Activated CD4-positive, alpha-beta memory T cell treated with anti-CD3 and anti-CD28 coated beads for 36 hours (primary cell): ENCODE measurements around the gene FUNDC2. TPM values are rescaled to one million over a fixed set of nuclear protein-coding genes. Genes with fewer than 3 reads are reported as not detected.

Experiments
- CTCF ChIA-PET: fragments of 350-600 bp; sonication (Branson Sonifier 250); formaldehyde crosslinking; loops from one replicate; lab custom pipeline; 2021; ENCODE audit warnings: antibody characterized with exemption, inconsistent platforms; lab: Charles Lee
- POLR2A ChIA-PET: fragments of 350-600 bp; sonication (Branson Sonifier 250); formaldehyde crosslinking; loops from one replicate; lab custom pipeline; 2021; ENCODE audit warnings: antibody characterized with exemption; lab: Charles Lee
- DNase-seq: peaks from one replicate; pipeline ENCODE4 v3.0.0-alpha.2; 2020
- H3K27ac Mint-ChIP-seq: one replicate; pipeline ENCODE4 v1.8.0; 2021; ENCODE audit warnings: mixed read lengths
- H3K27me3 Mint-ChIP-seq: one replicate; pipeline ENCODE4 v1.8.0; 2021; ENCODE audit warnings: mixed read lengths
- H3K36me3 Mint-ChIP-seq: one replicate; pipeline ENCODE4 v1.8.0; 2021; ENCODE audit warnings: mixed read lengths
- H3K4me1 Mint-ChIP-seq: one replicate; pipeline ENCODE4 v1.8.0; 2021; ENCODE audit warnings: low read depth, mixed read lengths
- H3K4me3 Mint-ChIP-seq: one replicate; pipeline ENCODE4 v1.8.0; 2021; ENCODE audit warnings: mild to moderate bottlenecking, mixed read lengths
- H3K9me3 Mint-ChIP-seq: one replicate; pipeline ENCODE4 v1.8.0; 2021; ENCODE audit warnings: mixed read lengths
- intact Hi-C: fragments of 100-400 bp; cut with micrococcal nuclease; formaldehyde crosslinking; loops from one replicate; pipeline ENCODE4 v1.15.1; 2023
- total RNA-seq, 2 experiments: library from RNA; stranded (reverse); gene quantifications; one replicate each; pipeline ENCODE4 v1.2.3, GENCODE V29; 2021

FUNDC2 gene
- total RNA-seq, 2 experiments from 2014 or later: 95.1 to 95.9 TPM

GRCh38 chrX:155055494-155055893 is 28.9 kb downstream of the FUNDC2 start:
- intact Hi-C loops: no loop called here
- Mint-ChIP-seq H3K27me3 (no peaks in the 10 kb centered on the region), H3K27ac (peak overlapping the region; percentile 23), H3K36me3 (peaks cover 6% of the 10 kb centered on the region), H3K4me1 (peaks cover 21% of the 10 kb centered on the region), H3K4me3 (no peak overlapping the region), H3K9me3 (no peaks in the 10 kb centered on the region)
- ChIA-PET CTCF (interaction anchor here (1.0 to 3.0 kb wide), 4 partner anchors 9 to 68 kb away, joined by 3 to 35 read pairs (median 8); no protein-coding TSS in a partner anchor), POLR2A (interaction anchor here (1.0 kb wide), 1 partner anchor 64 kb away, joined by 3 read pairs; no protein-coding TSS in a partner anchor)
- peak; percentile 27 for DNase-seq

- Mint-ChIP-seq H3K4me3 (no peak overlapping the region), H3K36me3 (peaks cover 6% of the 10 kb centered on the region), H3K9me3 (no peaks in the 10 kb centered on the region), H3K4me1 (peaks cover 18% of the 10 kb centered on the region), H3K27ac (peak overlapping the region; percentile 60), H3K27me3 (no peaks in the 10 kb centered on the region)
- intact Hi-C loops: loop anchor here (2.0 kb wide), 1 partner anchor 14 kb away; the partner anchor contains the start of genes BRCC3, CMC4 and MTCP1
- ChIA-PET CTCF (interaction anchor here (0.7 to 3.0 kb wide), 20 partner anchors 8 to 161 kb away, joined by 3 to 35 read pairs (median 4); partner anchors contain the start of gene FUNDC2), POLR2A (no interaction called here)
- peak; percentile 11 for DNase-seq
These were observed 29.8 kb downstream of the FUNDC2 start for GRCh38 chrX:155056471-155056870.

GRCh38 chrX:155056877-155057792 is 30.5 kb downstream of the FUNDC2 start:
- no peaks in the 10 kb centered on the region for H3K27me3 Mint-ChIP-seq
- peak; percentile 62 for DNase-seq
- CTCF ChIA-PET: interaction anchor here (0.7 to 3.0 kb wide), 20 partner anchors 8 to 160 kb away, joined by 3 to 35 read pairs (median 4); partner anchors contain the start of gene FUNDC2
- peak overlapping the region; percentile 60 for H3K27ac Mint-ChIP-seq
- POLR2A ChIA-PET: no interaction called here
- H3K4me1 Mint-ChIP-seq: peaks cover 18% of the 10 kb centered on the region
- H3K36me3 Mint-ChIP-seq: peaks cover 8% of the 10 kb centered on the region
- no peaks in the 10 kb centered on the region for H3K9me3 Mint-ChIP-seq
- H3K4me3 Mint-ChIP-seq: peak overlapping the region; percentile 12
- intact Hi-C loops: loop anchor here (1.0 to 2.0 kb wide), 2 partner anchors 14 to 76 kb away; partner anchors contain the start of genes BRCC3, CMC4 and MTCP1

GRCh38 chrX:155061760-155062159 is 35.1 kb downstream of the FUNDC2 start:
- POLR2A ChIA-PET: no interaction called here
- Mint-ChIP-seq H3K36me3 (peaks cover 5% of the 10 kb centered on the region), H3K27me3 (no peaks in the 10 kb centered on the region), H3K27ac (no peak overlapping the region), H3K4me1 (peaks cover 15% of the 10 kb centered on the region), H3K4me3 (no peak overlapping the region), H3K9me3 (no peaks in the 10 kb centered on the region)
- DNase-seq: no peak
- intact Hi-C loops: no loop called here
- CTCF ChIA-PET: interaction anchor here (1.7 kb wide), 1 partner anchor 13 kb away, joined by 5 read pairs; no protein-coding TSS in a partner anchor

- intact Hi-C loops: no loop called here
- H3K4me3 Mint-ChIP-seq: no peak overlapping the region
- CTCF ChIA-PET: interaction anchor here (0.8 kb wide), 1 partner anchor 8 kb away, joined by 3 read pairs; no protein-coding TSS in a partner anchor
- H3K27ac Mint-ChIP-seq: no peak overlapping the region
- H3K9me3 Mint-ChIP-seq: no peaks in the 10 kb centered on the region
- POLR2A ChIA-PET: no interaction called here
- H3K27me3 Mint-ChIP-seq: no peaks in the 10 kb centered on the region
- peaks cover 28% of the 10 kb centered on the region for H3K4me1 Mint-ChIP-seq
- DNase-seq: no peak
- peaks cover 5% of the 10 kb centered on the region for H3K36me3 Mint-ChIP-seq
These were observed 38.5 kb downstream of the FUNDC2 start for GRCh38 chrX:155065035-155065734.

- peaks cover 10% of the 10 kb centered on the region for H3K36me3 Mint-ChIP-seq
- POLR2A ChIA-PET: no interaction called here
- CTCF ChIA-PET: interaction anchor here (0.6 to 3.2 kb wide), 2 partner anchors 10 to 11 kb away, joined by 5 to 12 read pairs; no protein-coding TSS in a partner anchor
- intact Hi-C loops: no loop called here
- peak; percentile 16 for DNase-seq
- H3K27ac Mint-ChIP-seq: no peak overlapping the region
- H3K4me1 Mint-ChIP-seq: peaks cover 38% of the 10 kb centered on the region
- H3K9me3 Mint-ChIP-seq: no peaks in the 10 kb centered on the region
- no peaks in the 10 kb centered on the region for H3K27me3 Mint-ChIP-seq
- H3K4me3 Mint-ChIP-seq: peak overlapping the region; percentile 9
These were observed 41.5 kb downstream of the FUNDC2 start for GRCh38 chrX:155068165-155068564.

GRCh38 chrX:155069414-155069813 is 42.8 kb downstream of the FUNDC2 start:
- ChIA-PET CTCF (interaction anchor here (3.2 kb wide), 1 partner anchor 12 kb away, joined by 12 read pairs; no protein-coding TSS in a partner anchor), POLR2A (interaction anchor here (1.6 kb wide), 1 partner anchor 42 kb away, joined by 5 read pairs; the partner anchor contains the start of gene FUNDC2)
- Mint-ChIP-seq H3K36me3 (peaks cover 19% of the 10 kb centered on the region), H3K27ac (no peak overlapping the region), H3K9me3 (no peaks in the 10 kb centered on the region), H3K4me3 (peak overlapping the region; percentile 83), H3K4me1 (peaks cover 49% of the 10 kb centered on the region), H3K27me3 (no peaks in the 10 kb centered on the region)
- intact Hi-C loops: no loop called here
- no peak for DNase-seq

GRCh38 chrX:155070038-155070437 is 43.4 kb downstream of the FUNDC2 start:
- POLR2A ChIA-PET: interaction anchor here (1.6 kb wide), 1 partner anchor 43 kb away, joined by 5 read pairs; the partner anchor contains the start of gene FUNDC2
- peak overlapping the region; percentile 83 for H3K4me3 Mint-ChIP-seq
- DNase-seq: no peak
- H3K27me3 Mint-ChIP-seq: no peaks in the 10 kb centered on the region
- intact Hi-C loops: loop anchor here (2.0 to 5.0 kb wide), 2 partner anchors 13 to 88 kb away; no protein-coding TSS in a partner anchor
- H3K36me3 Mint-ChIP-seq: peaks cover 20% of the 10 kb centered on the region
- H3K9me3 Mint-ChIP-seq: no peaks in the 10 kb centered on the region
- peaks cover 50% of the 10 kb centered on the region for H3K4me1 Mint-ChIP-seq
- peak overlapping the region; percentile 81 for H3K27ac Mint-ChIP-seq
- CTCF ChIA-PET: interaction anchor here (3.2 kb wide), 1 partner anchor 13 kb away, joined by 12 read pairs; no protein-coding TSS in a partner anchor

- POLR2A ChIA-PET: interaction anchor here (1.6 kb wide), 1 partner anchor 44 kb away, joined by 5 read pairs; the partner anchor contains the start of gene FUNDC2
- peak overlapping the region; percentile 81 for H3K27ac Mint-ChIP-seq
- H3K27me3 Mint-ChIP-seq: no peaks in the 10 kb centered on the region
- DNase-seq: no peak
- intact Hi-C loops: loop anchor here (2.0 to 5.0 kb wide), 2 partner anchors 14 to 88 kb away; no protein-coding TSS in a partner anchor
- no peaks in the 10 kb centered on the region for H3K9me3 Mint-ChIP-seq
- peaks cover 51% of the 10 kb centered on the region for H3K4me1 Mint-ChIP-seq
- CTCF ChIA-PET: interaction anchor here (3.2 kb wide), 1 partner anchor 14 kb away, joined by 12 read pairs; no protein-coding TSS in a partner anchor
- H3K36me3 Mint-ChIP-seq: peaks cover 26% of the 10 kb centered on the region
- H3K4me3 Mint-ChIP-seq: peak overlapping the region; percentile 83
These were observed 44.0 kb downstream of the FUNDC2 start for GRCh38 chrX:155070663-155070974.

- Mint-ChIP-seq H3K9me3 (no peaks in the 10 kb centered on the region), H3K36me3 (peaks cover 27% of the 10 kb centered on the region), H3K4me1 (peaks cover 51% of the 10 kb centered on the region), H3K4me3 (peak within 1 kb of the TSS; percentile 91), H3K27ac (peak within 1 kb of the TSS; percentile 90), H3K27me3 (no peaks in the 10 kb centered on the region)
- ChIA-PET CTCF (interaction anchor here (3.2 kb wide), 1 partner anchor 14 kb away, joined by 12 read pairs; no protein-coding TSS in a partner anchor), POLR2A (no interaction called here)
- peak; percentile 86 for DNase-seq
- intact Hi-C loops: loop anchor here (1.0 to 5.0 kb wide), 3 partner anchors 14 to 89 kb away; partner anchors contain the start of gene FUNDC2
These were observed 44.5 kb downstream of the FUNDC2 start, which contains the start of the genes BRCC3, CMC4 and MTCP1 for GRCh38 chrX:155070975-155071693. TSS of gene BRCC3 (plus strand) at chrX:155071508. CDS start at chrX:155071528, 20 bp downstream. TSS of gene CMC4 (minus strand) at chrX:155071136. CDS start at chrX:155064023, 7,113 bp downstream. TSS of gene MTCP1 (minus strand) at chrX:155071136. CDS start at chrX:155066010, 5,126 bp downstream.
